ENCODE results near the gene PCSK6.
"Not testable (repeated sequence)": the region's sequence is repeated elsewhere in the genome, so short reads cannot be mapped to it uniquely, and the experiment has no call there.

The PCSK6 gene

DNA sequence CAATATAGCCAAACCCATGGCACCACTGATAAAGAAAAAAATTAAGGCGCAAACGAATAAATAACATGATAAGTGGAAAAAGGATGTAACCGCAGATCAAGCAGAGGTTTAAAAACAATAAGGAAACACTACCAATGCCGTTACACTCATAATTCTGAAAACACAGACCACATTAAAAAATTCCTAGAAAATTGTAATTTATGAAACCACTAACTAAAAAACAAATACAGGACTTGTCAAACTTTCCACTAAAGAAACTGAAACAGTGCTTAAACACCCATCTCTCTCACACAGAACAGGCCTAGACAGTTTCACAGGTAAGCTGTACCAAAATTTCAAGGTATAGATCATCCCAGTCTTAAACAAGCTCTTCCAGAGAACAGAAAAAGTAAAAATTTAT is 28.4 kb downstream of the PCSK6 start:
- Histone ChIP-seq H3K9me3 (ENCODE audit: control insufficient read depth, insufficient read depth, low read length) (no peaks in the 10 kb centered on the region), H3K4me1 (ENCODE audit: control insufficient read depth, insufficient read depth, low read length) (no peaks in the 10 kb centered on the region), H3K4me3 (ENCODE audit: low read depth, low read length) (no peak overlapping the region), H3K9ac (ENCODE audit: low read depth, low read length) (no peak overlapping the region), H3K27me3 (ENCODE audit: control insufficient read depth, insufficient read depth, low read length) (no peaks in the 10 kb centered on the region), H3K36me3 (ENCODE audit: control insufficient read depth, insufficient read depth, low read length) (no peaks in the 10 kb centered on the region)

DNA sequence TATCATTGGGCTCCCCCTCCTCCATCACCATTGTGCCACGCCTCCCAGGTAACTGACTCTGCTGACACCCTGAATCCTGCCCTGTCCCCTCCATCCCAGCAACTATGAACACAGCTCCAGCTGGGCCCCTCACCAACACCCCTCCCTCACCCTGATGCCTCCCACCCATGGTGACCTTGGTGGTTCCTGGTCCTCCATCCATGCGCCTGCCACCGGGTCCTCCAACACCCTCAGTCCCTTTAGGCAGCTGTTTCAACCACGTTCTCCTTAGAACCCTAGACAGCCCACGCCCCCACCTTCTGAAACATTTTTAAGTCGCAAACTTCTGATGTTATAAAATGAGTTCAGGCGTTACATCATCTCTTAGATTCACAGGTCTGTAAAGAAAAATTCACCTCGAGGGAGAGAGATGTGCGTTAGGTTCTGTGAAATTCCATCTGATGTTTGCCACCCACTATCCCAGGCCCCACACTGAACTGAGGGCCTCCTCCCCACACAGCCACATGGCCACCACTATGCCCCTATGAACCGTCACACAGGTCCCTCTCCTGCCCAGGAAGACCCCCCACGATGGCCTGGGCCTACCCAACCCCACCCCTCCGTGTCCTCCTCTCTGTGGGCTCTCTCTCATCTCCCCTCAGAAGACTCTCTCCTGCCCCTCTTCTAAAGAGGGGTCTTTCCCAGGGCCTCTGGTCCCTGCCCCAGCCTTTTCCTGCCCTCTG is 29.8 kb downstream of the PCSK6 start:
- no peaks in the 10 kb centered on the region for H3K9me3 ChIP-seq (ENCODE audit: control insufficient read depth, insufficient read depth, low read length)
- H3K4me1 ChIP-seq (ENCODE audit: control insufficient read depth, insufficient read depth, low read length): no peaks in the 10 kb centered on the region
- no peak overlapping the region for H3K4me3 ChIP-seq (ENCODE audit: low read depth, low read length)
- no peaks in the 10 kb centered on the region for H3K36me3 ChIP-seq (ENCODE audit: control insufficient read depth, insufficient read depth, low read length)
- no peaks in the 10 kb centered on the region for H3K27me3 ChIP-seq (ENCODE audit: control insufficient read depth, insufficient read depth, low read length)
- H3K9ac ChIP-seq (ENCODE audit: low read depth, low read length): no peak overlapping the region

DNA sequence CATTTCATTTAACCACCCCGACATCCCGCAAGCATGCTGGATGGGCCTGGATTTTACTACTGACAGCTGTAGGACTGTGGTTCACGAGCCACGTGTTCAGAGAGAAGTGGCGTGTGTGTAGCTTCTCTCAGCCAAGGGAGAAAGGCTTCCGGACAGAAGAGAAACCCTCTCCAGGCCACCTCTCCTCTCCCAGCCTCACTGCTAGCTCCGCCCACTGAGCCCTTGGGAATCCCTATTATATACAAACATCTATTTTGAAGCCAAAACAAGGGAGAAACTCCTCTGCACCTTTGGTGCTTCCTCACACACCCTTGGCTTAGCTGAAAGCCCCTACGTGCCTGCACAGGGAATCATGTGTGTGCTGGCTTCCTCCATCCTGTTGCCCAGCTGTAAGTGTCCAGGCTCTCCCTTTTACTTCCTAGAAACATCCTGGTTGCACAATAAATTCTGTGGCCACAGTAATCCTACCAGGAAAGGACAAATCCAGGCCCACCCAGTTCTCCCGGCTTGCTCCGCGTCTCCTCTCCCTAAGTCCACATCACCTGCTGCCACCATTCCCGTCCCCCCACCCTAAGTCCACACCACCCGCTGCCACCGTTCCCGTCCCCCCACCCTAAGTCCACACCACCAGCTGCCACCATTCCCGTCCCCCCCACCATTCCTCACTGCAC is 30.5 kb downstream of the PCSK6 start:
- no peak overlapping the region for H3K9ac ChIP-seq (ENCODE audit: low read depth, low read length)
- H3K4me3 ChIP-seq (ENCODE audit: low read depth, low read length): no peak overlapping the region
- H3K9me3 ChIP-seq (ENCODE audit: control insufficient read depth, insufficient read depth, low read length): no peaks in the 10 kb centered on the region
- no peaks in the 10 kb centered on the region for H3K36me3 ChIP-seq (ENCODE audit: control insufficient read depth, insufficient read depth, low read length)
- H3K4me1 ChIP-seq (ENCODE audit: control insufficient read depth, insufficient read depth, low read length): no peaks in the 10 kb centered on the region
- no peaks in the 10 kb centered on the region for H3K27me3 ChIP-seq (ENCODE audit: control insufficient read depth, insufficient read depth, low read length)

DNA sequence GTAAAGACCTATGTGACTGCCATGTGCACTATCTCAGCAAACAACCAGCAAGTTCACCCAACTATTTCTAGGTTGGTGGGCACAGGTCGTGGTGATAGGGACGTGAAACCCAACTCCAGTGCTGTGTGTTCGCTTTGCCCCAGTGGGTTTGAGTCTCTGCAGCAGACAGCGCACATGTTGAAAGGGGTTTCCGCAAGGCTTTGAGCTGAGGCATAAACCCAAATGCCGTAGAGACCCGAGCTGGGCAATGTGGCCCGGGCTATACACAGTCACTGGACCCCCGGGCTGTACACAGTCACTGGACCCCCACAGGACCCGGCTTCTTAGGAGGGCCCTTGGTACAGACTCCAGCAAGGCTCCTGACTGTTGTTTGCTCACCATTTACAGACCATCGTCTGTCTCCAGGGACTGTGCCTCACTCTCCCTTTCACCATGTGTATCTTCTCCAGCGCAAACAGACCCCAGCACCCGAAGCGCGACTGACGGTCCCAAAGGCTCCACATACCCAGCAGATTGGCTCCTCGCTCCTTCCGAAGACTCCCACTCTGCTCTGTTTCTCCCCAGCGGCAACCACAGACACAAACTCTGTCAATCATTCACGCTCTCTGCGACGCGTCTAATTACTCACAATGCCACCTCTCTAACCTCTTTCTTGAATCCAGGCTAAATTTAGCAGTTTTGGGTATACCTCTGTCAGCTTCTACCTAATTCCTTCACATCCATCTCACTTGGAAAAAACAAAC is 31.2 kb downstream of the PCSK6 start:
- H3K9ac ChIP-seq (ENCODE audit: low read depth, low read length): no peak overlapping the region
- H3K27me3 ChIP-seq (ENCODE audit: control insufficient read depth, insufficient read depth, low read length): no peaks in the 10 kb centered on the region
- no peaks in the 10 kb centered on the region for H3K9me3 ChIP-seq (ENCODE audit: control insufficient read depth, insufficient read depth, low read length)
- no peak overlapping the region for H3K4me3 ChIP-seq (ENCODE audit: low read depth, low read length)
- no peaks in the 10 kb centered on the region for H3K4me1 ChIP-seq (ENCODE audit: control insufficient read depth, insufficient read depth, low read length)
- H3K36me3 ChIP-seq (ENCODE audit: control insufficient read depth, insufficient read depth, low read length): no peaks in the 10 kb centered on the region

DNA sequence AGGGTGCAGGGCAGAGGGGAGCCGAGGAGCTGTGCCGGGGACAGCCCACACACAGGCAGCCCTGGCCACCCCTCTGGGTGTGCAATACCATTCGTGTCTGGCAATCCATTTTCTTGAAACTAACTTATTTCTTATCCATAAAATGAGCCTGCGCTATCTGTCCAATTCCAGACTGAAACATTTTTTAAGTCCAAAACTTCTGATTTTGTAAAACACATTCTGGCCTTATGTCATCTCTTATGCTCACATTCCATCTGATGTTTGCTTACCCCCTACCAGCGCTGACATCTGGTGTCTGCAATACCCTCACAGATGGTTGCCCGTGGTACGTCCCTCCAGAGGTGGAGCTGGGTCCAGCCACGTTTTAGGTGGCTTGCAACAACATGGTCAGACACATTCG is 31.8 kb downstream of the PCSK6 start:
- H3K4me3 ChIP-seq (ENCODE audit: low read depth, low read length): no peak overlapping the region
- H3K4me1 ChIP-seq (ENCODE audit: control insufficient read depth, insufficient read depth, low read length): no peaks in the 10 kb centered on the region
- H3K9me3 ChIP-seq (ENCODE audit: control insufficient read depth, insufficient read depth, low read length): no peaks in the 10 kb centered on the region
- no peaks in the 10 kb centered on the region for H3K36me3 ChIP-seq (ENCODE audit: control insufficient read depth, insufficient read depth, low read length)
- H3K27me3 ChIP-seq (ENCODE audit: control insufficient read depth, insufficient read depth, low read length): no peaks in the 10 kb centered on the region
- H3K9ac ChIP-seq (ENCODE audit: low read depth, low read length): no peak overlapping the region

DNA sequence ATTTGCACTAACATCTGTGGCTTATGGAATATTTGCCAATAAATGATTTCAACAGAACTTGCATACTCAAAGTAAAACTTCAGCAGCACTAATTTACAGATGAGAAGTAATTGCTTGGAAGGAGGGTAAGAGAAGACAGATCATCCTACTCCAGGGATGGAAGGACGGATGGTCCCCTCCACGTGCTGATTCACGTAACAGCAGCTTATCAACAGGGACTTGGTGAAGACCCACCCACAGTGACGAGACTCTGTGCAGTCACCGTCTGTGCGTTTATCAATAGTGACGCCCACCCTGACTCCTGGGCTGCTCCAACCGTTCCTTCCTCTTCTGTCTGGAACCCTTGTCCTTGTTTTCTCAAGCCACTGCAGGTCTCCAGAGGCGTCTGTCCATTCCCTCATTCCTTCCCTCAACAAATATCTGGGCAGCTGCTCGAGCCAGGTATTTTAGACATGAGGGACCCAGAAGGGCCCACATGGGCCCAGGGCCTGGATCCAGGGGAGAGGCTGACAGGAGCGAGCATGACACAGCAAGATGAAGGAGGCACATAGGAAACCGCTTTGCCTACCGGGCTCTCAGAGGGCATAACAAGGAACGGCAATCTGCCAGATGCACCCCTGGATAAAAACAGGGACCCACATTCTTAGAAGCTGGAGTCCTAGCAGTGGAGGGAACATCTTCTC is 33.3 kb downstream of the PCSK6 start:
- H3K4me3 ChIP-seq (ENCODE audit: low read depth, low read length): no peak overlapping the region
- no peaks in the 10 kb centered on the region for H3K9me3 ChIP-seq (ENCODE audit: control insufficient read depth, insufficient read depth, low read length)
- H3K27me3 ChIP-seq (ENCODE audit: control insufficient read depth, insufficient read depth, low read length): no peaks in the 10 kb centered on the region
- H3K4me1 ChIP-seq (ENCODE audit: control insufficient read depth, insufficient read depth, low read length): no peaks in the 10 kb centered on the region
- H3K36me3 ChIP-seq (ENCODE audit: control insufficient read depth, insufficient read depth, low read length): no peaks in the 10 kb centered on the region
- no peak overlapping the region for H3K9ac ChIP-seq (ENCODE audit: low read depth, low read length)

DNA sequence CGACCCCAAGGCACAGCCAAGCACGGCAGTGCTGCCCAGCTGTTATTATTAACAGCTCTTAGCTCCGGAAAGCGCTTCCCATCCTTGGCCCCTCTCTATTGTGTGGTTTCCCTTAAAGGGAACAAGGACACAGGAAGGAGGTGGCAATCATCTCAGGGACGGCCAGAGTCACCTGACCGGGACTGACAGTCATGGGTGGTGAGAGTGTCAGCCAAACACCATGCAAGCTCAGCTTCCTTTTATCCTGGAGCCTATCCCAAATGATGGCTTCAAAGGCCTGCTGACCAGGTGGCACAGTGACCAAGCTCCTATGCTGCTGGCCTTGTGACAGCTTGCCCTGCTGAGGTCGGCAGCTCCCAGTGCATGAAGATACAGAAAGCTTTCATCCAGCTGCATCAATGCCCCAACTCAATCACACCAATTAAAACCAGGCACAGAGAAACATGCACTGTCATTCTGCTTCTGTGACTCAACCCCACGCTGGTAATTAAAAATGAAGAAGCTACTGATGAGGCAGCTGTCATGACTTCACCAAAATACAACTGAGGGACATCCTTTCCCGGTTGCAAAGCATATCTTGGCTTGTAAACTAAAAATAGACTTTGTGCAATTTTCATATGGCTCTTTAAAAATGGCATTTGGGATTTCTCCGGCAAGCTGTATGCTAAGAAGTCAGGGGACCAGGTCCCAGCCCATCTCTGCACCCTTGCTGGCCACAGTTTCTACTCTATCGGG is 34.0 kb downstream of the PCSK6 start:
- no peak overlapping the region for H3K9ac ChIP-seq (ENCODE audit: low read depth, low read length)
- H3K4me1 ChIP-seq (ENCODE audit: control insufficient read depth, insufficient read depth, low read length): no peaks in the 10 kb centered on the region
- H3K27me3 ChIP-seq (ENCODE audit: control insufficient read depth, insufficient read depth, low read length): no peaks in the 10 kb centered on the region
- H3K36me3 ChIP-seq (ENCODE audit: control insufficient read depth, insufficient read depth, low read length): no peaks in the 10 kb centered on the region
- H3K4me3 ChIP-seq (ENCODE audit: low read depth, low read length): no peak overlapping the region
- no peaks in the 10 kb centered on the region for H3K9me3 ChIP-seq (ENCODE audit: control insufficient read depth, insufficient read depth, low read length)

DNA sequence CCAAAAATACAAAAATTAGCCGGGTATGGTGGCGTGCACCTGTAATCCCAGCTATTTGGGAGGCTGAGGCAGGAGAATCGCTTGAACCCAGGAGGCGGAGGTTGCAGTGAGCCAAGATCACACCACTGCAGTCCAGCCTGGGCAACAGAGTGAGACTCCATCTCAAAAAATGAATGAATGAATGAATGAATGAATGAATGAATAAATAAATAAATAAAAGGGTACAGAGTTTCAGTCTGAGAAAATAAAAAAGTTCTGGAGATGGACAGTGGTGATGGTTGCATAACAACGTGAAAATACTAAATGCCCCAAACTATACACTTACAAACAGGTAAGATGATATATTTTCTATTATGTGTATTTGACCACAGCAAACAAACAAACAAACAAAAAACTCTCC is 34.7 kb downstream of the PCSK6 start:
- not testable (repeated sequence) for H3K9ac ChIP-seq (ENCODE audit: low read depth, low read length); H3K4me1 ChIP-seq (ENCODE audit: control insufficient read depth, insufficient read depth, low read length); H3K4me3 ChIP-seq (ENCODE audit: low read depth, low read length); H3K36me3 ChIP-seq (ENCODE audit: control insufficient read depth, insufficient read depth, low read length); H3K27me3 ChIP-seq (ENCODE audit: control insufficient read depth, insufficient read depth, low read length); H3K9me3 ChIP-seq (ENCODE audit: control insufficient read depth, insufficient read depth, low read length)

DNA sequence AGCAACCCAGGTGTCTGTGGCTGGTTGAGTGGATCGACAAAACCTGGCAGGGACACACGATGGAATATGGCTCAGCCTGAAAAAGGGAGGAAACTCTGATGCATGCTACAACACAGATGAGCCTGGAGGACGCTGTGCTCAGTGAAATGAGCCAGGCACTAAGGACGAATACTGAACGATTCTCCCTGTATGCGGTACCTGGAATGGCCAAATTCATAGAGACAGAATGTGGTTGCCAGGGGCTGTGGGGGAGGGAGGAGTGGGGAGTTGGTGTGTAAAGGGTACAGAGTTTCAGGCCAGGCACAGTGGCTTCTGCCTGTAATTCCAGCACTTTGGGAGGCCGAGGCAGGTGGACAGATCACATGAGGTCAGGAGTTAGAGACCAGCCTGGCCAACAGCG is 35.1 kb downstream of the PCSK6 start:
- Histone ChIP-seq H3K9ac (ENCODE audit: low read depth, low read length) (no peak overlapping the region), H3K9me3 (ENCODE audit: control insufficient read depth, insufficient read depth, low read length) (no peaks in the 10 kb centered on the region), H3K4me3 (ENCODE audit: low read depth, low read length) (no peak overlapping the region), H3K4me1 (ENCODE audit: control insufficient read depth, insufficient read depth, low read length) (no peaks in the 10 kb centered on the region), H3K36me3 (ENCODE audit: control insufficient read depth, insufficient read depth, low read length) (no peaks in the 10 kb centered on the region), H3K27me3 (ENCODE audit: control insufficient read depth, insufficient read depth, low read length) (no peaks in the 10 kb centered on the region)

DNA sequence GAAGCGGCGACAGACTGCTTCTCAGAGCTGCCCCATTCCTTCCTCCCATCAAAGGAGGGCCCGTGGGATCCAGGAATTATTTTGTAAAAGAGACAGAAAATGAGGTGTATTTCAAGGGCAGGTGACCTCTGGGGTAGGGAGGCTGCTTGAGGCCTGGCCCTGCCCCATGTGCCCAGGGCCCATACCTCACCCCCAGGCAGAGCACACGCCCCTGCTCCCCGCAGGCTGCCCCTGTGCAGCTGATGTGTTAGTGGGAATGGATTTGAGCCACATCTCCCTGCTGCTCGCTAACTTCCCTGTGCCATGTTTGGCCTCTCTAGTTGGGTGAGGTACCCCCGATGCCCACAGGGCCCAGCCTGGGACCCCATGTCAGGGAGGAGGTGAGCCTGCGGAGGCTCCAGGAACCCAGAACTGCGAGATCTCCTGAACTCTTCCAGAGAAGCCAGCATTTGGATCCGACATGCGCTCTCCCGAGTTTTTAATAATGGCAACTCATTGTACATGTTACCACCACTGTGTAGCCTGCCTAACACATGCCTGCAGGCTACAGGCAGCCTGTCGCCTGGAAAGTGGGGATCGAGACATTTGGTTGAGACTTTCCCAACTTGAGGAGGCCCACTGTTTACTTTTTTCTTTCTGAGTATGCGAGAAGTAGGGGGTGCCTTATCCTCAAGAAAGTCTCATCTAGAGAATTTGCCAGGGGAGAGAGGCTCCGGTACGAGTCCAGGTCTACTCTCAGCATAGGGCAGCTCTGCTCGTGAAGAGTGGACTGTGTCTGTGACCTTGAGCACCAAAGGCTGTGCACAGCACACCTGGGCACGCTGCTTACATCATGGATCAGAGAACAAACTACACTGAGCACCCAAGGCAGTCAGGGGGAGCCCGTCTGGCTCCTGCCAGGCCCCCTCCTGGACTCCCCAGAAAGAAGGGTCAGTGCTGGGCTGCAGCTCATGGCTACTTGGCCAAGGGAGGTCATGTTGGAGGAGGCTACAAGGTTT is 36.1 kb downstream of the PCSK6 start:
- Histone ChIP-seq H3K4me1 (ENCODE audit: control insufficient read depth, insufficient read depth, low read length) (no peaks in the 10 kb centered on the region), H3K9ac (ENCODE audit: low read depth, low read length) (no peak overlapping the region), H3K9me3 (ENCODE audit: control insufficient read depth, insufficient read depth, low read length) (no peaks in the 10 kb centered on the region), H3K4me3 (ENCODE audit: low read depth, low read length) (no peak overlapping the region), H3K27me3 (ENCODE audit: control insufficient read depth, insufficient read depth, low read length) (no peaks in the 10 kb centered on the region), H3K36me3 (ENCODE audit: control insufficient read depth, insufficient read depth, low read length) (no peaks in the 10 kb centered on the region)

Measured in iPS-15b (cell line).